Ishikawa (cell line): ENCODE measurements around the gene FOXP1.

ENCODE experiments used
- CEBPB ChIP-seq: IDR thresholded peaks from 2 replicates; pipeline ENCODE4 v1.6.1; 2012
- CREB1 ChIP-seq: IDR thresholded peaks from 2 replicates; pipeline ENCODE4 v1.6.1; 2012; ENCODE audit warnings: low read depth
- EGR1 ChIP-seq: IDR thresholded peaks from 2 replicates; pipeline ENCODE4 v1.6.1; 2012
- EP300 ChIP-seq: IDR thresholded peaks from 2 replicates; pipeline ENCODE4 v1.6.1; 2012; ENCODE audit warnings: borderline replicate concordance
- FOXM1 ChIP-seq: IDR thresholded peaks from 2 replicates; pipeline ENCODE4 v1.6.1; 2012; ENCODE audit warnings: low read depth, borderline replicate concordance
- NFIC ChIP-seq: IDR thresholded peaks from 2 replicates; pipeline ENCODE4 v1.6.1; 2012
- RAD21 ChIP-seq: IDR thresholded peaks from 2 replicates; pipeline ENCODE4 v1.6.1; 2012; ENCODE audit warnings: low read depth
- TAF1 ChIP-seq: IDR thresholded peaks from 2 replicates; pipeline ENCODE4 v1.6.1; 2012; ENCODE audit warnings: low read depth, mild to moderate bottlenecking
- TCF12 ChIP-seq: IDR thresholded peaks from 2 replicates; pipeline ENCODE4 v1.6.1; 2012; ENCODE audit warnings: low read depth
- TEAD4 ChIP-seq: IDR thresholded peaks from 2 replicates; pipeline ENCODE4 v1.6.1; 2012
- YY1 ChIP-seq: IDR thresholded peaks from 2 replicates; pipeline ENCODE4 v1.6.1; 2012; ENCODE audit warnings: low read depth
- ZBTB7A ChIP-seq: IDR thresholded peaks from 2 replicates; pipeline ENCODE4 v1.6.1; 2012; ENCODE audit warnings: low read depth
- TF ChIP-seq, protein P1 (sequence below): IDR thresholded peaks from 2 replicates; pipeline ENCODE4 v1.6.1; 2012
- TF ChIP-seq, protein P2 (sequence below): IDR thresholded peaks from 2 replicates; pipeline ENCODE4 v1.6.1; 2012
- TF ChIP-seq, protein P3 (sequence below): IDR thresholded peaks from 2 replicates; pipeline ENCODE4 v1.6.1; 2012; ENCODE audit warnings: low read depth, mild to moderate bottlenecking

Gene FOXP1

DNA sequence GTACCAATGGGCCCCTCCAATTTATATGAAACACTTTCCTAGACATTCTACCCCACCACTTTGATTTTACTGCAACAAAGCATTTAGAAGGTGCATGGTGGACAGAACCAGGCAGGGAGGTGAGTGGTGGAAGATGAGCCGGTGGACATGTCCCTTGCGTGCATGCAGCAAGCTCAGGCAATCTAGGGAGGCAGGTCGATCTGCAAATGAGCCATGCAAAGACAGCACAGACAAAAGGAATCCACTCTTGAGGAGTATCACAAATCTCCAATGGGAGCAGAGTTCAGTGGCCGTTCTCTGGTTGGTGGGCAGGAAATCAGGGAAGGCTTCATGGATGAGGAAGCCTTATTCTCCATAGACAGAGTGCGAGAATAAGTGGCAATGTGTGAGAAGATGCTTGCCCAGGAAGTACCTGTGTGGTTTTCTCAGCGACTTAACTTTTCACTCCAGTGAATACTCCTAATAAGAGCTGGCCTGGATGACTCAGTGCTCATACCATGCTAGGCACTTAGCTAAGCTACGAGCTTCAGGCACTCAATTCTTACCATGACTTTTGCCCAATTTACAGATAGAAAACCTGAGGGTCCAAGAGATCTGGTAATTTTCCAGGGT lies 152.5 kb downstream of the FOXP1 start:
- TF ChIP-seq, protein P1, sequence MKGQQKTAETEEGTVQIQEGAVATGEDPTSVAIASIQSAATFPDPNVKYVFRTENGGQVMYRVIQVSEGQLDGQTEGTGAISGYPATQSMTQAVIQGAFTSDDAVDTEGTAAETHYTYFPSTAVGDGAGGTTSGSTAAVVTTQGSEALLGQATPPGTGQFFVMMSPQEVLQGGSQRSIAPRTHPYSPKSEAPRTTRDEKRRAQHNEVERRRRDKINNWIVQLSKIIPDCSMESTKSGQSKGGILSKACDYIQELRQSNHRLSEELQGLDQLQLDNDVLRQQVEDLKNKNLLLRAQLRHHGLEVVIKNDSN: no peak
- TF ChIP-seq YY1 (no peak), FOXM1 (no peak), EGR1 (no peak), EP300 (no peak), TAF1 (no peak), TCF12 (no peak), CREB1 (no peak), CEBPB (no peak), NFIC (0 out of 2 replicates have a peak, but pooled peaks have one; percentile 10), ZBTB7A (no peak), RAD21 (no peak; the same call in 1 of the 2 replicates), TEAD4 (peak; percentile 33; the same call in 1 of the 2 replicates)
- TF ChIP-seq, protein P2, sequence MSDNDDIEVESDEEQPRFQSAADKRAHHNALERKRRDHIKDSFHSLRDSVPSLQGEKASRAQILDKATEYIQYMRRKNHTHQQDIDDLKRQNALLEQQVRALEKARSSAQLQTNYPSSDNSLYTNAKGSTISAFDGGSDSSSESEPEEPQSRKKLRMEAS: 0 out of 2 replicates have a peak, but pooled peaks have one; percentile 21
- TF ChIP-seq, protein P3, sequence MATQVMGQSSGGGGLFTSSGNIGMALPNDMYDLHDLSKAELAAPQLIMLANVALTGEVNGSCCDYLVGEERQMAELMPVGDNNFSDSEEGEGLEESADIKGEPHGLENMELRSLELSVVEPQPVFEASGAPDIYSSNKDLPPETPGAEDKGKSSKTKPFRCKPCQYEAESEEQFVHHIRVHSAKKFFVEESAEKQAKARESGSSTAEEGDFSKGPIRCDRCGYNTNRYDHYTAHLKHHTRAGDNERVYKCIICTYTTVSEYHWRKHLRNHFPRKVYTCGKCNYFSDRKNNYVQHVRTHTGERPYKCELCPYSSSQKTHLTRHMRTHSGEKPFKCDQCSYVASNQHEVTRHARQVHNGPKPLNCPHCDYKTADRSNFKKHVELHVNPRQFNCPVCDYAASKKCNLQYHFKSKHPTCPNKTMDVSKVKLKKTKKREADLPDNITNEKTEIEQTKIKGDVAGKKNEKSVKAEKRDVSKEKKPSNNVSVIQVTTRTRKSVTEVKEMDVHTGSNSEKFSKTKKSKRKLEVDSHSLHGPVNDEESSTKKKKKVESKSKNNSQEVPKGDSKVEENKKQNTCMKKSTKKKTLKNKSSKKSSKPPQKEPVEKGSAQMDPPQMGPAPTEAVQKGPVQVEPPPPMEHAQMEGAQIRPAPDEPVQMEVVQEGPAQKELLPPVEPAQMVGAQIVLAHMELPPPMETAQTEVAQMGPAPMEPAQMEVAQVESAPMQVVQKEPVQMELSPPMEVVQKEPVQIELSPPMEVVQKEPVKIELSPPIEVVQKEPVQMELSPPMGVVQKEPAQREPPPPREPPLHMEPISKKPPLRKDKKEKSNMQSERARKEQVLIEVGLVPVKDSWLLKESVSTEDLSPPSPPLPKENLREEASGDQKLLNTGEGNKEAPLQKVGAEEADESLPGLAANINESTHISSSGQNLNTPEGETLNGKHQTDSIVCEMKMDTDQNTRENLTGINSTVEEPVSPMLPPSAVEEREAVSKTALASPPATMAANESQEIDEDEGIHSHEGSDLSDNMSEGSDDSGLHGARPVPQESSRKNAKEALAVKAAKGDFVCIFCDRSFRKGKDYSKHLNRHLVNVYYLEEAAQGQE: no peak

DNA sequence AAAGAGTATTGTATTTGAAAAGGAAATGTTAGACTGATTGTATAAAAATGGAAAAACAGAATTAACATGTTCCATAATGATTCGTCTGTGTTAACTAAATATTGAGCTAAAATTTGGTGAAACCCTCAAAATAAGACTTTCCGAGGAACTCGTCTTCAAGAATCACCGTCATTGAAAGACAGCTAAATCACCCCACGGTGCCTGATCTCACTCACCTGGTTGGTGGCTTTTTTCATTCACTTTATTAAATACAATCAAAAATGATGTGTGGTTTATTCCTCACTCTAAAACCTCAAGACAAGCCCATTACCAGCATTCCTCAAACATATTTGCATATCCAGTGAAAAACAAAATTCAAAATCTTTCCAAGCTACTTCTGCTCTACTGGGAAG lies 153.9 kb downstream of the FOXP1 start:
- TF ChIP-seq YY1 (no peak), FOXM1 (no peak), EP300 (no peak), TCF12 (no peak), RAD21 (no peak), CREB1 (no peak), TEAD4 (no peak), TAF1 (no peak), NFIC (no peak), ZBTB7A (no peak), CEBPB (no peak), EGR1 (no peak)
- TF ChIP-seq, protein P1: no peak
- TF ChIP-seq, protein P3: no peak
- TF ChIP-seq, protein P2: no peak

DNA sequence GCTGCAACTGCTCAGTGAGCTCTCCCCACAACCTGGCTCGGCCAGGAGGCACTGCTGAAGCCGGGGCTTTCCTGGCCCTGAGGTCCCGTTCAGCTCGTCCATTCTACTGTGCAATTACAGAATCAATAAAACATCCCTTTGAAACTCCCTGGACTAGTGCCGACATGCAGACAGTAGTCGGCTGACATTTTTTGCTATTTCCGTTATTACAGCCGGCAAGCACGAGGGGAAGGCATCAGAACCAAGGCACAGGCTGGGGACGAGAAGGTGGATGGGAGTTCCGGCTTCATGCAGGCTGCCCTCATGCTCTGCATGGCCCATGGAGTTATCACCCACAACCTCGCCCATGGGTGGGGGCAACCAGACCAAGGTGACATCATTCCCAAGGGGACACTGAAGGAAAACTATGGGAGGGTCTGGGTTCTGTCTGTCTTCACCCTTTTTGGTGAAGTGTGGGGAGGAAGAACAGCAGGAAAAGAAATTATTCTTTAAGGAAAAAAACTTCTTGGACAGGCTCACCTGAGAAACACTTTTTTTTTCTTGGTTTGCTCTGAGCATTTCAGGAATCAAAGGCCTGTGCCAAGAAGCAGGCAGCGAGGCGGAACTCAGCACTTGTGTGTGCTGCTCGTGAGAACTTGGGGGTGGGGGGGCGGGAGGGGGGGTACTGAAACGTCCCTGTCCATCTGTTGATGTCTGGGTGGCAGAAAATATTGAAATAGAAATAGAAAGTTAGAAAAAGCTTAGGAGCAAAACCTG lies 154.5 kb downstream of the FOXP1 start:
- no peak; the same call in 1 of the 2 replicates for TF ChIP-seq TCF12
- no peak for TF ChIP-seq RAD21
- no peak; the same call in 1 of the 2 replicates for TF ChIP-seq YY1
- TF ChIP-seq TEAD4: peak; percentile 58; the same call in 1 of the 2 replicates
- peak; percentile 25; the same call in 1 of the 2 replicates for TF ChIP-seq EP300
- TF ChIP-seq, protein P2: peak; percentile 82
- no peak for TF ChIP-seq ZBTB7A
- TF ChIP-seq FOXM1: 0 out of 2 replicates have a peak, but pooled peaks have one; percentile 21
- no peak for TF ChIP-seq EGR1
- TF ChIP-seq CREB1: no peak
- TF ChIP-seq CEBPB: no peak
- no peak for TF ChIP-seq TAF1
- peak; percentile 81 for TF ChIP-seq NFIC
- TF ChIP-seq, protein P3: no peak
- TF ChIP-seq, protein P1: no peak
